ENCODE data around the gene PRKRIP1.
"Not testable (repeated sequence)": the region's sequence is repeated elsewhere in the genome, so short reads cannot be mapped to it uniquely, and the experiment has no call there.

The PRKRIP1 gene

GRCh38 chr7:102460467-102460866 lies 64.3 kb downstream of the PRKRIP1 start:
- no peak for DNase-seq

- DNase-seq, result no peak
Measured at GRCh38 chr7:102463841-102464576, 67.8 kb downstream of the PRKRIP1 start.

GRCh38 chr7:102464577-102465280 lies 68.6 kb downstream of the PRKRIP1 start, which contains the start of the genes ALKBH4 and LRWD1:
Gene ALKBH4, minus strand, starts transcription at chr7:102464863. Its CDS starts 27 bp downstream, at chr7:102464836.
Gene LRWD1, plus strand, starts transcription at chr7:102464984. Its CDS starts 97 bp downstream, at chr7:102465081.
- peak; percentile 89 for DNase-seq

- DNase-seq, result no peak
Measured at GRCh38 chr7:102466097-102466496, 69.9 kb downstream of the PRKRIP1 start.

- DNase-seq, result no peak
Measured at GRCh38 chr7:102467581-102468477, 71.7 kb downstream of the PRKRIP1 start.

- no peak for DNase-seq
Measured at GRCh38 chr7:102468478-102469350, 72.6 kb downstream of the PRKRIP1 start.

GRCh38 chr7:102469351-102469971 lies 73.3 kb downstream of the PRKRIP1 start:
- no peak for DNase-seq

- no peak for DNase-seq
Measured at GRCh38 chr7:102469972-102470825, 74.0 kb downstream of the PRKRIP1 start.

GRCh38 chr7:102471791-102472125 lies 75.6 kb downstream of the PRKRIP1 start:
- no peak for DNase-seq

GRCh38 chr7:102472126-102473041 lies 76.2 kb downstream of the PRKRIP1 start:
- no peak for DNase-seq

- DNase-seq, result no peak
Measured at GRCh38 chr7:102473271-102473991, 77.3 kb downstream of the PRKRIP1 start.

GRCh38 chr7:102474116-102474515 lies 78.0 kb downstream of the PRKRIP1 start:
- not testable (repeated sequence) for DNase-seq

GRCh38 chr7:102474736-102475435 lies 78.7 kb downstream of the PRKRIP1 start:
- DNase-seq, result not testable (repeated sequence)
